ENCODE measurements around the gene PAPOLG. TPM values are rescaled to one million over a fixed set of nuclear protein-coding genes. Genes with fewer than 3 reads are reported as not detected.

Gene PAPOLG
- total RNA-seq, 2 donors from 2014 or later, result 23.2 to 34.1 TPM

GRCh38 chr2:60771508-60771907 is 15.4 kb downstream of the PAPOLG start:
- 100% methylated on average over 2 to 3 of the region's 3 CpGs for WGBS, 2 experiments (ENCODE audit: insufficient coverage in 1 of 2, insufficient read length in 1 of 2)
- H3K9me3 ChIP-seq (ENCODE audit: control insufficient read depth, low read length), result no peaks in the 10 kb centered on the region
- H3K27ac Mint-ChIP-seq, result no peak overlapping the region
- DNase-seq, result no peak
- peaks cover 5% of the 10 kb centered on the region for H3K4me1 Mint-ChIP-seq
- H3K27me3 ChIP-seq (ENCODE audit: control insufficient read depth, insufficient read depth, low read length, poor library complexity, severe bottlenecking), result no peaks in the 10 kb centered on the region
- no peak overlapping the region for H3K4me3 Mint-ChIP-seq
- no peak overlapping the region for H3K9ac ChIP-seq (ENCODE audit: extremely low read depth, low read length, poor library complexity, severe bottlenecking)
- H3K27me3 Mint-ChIP-seq (ENCODE audit: insufficient read depth), result no peaks in the 10 kb centered on the region
- no peaks in the 10 kb centered on the region for H3K4me1 ChIP-seq (ENCODE audit: control insufficient read depth, insufficient read depth, low read length)
- H3K36me3 ChIP-seq (ENCODE audit: control insufficient read depth, insufficient read depth, low read length), result peaks cover 94% of the 10 kb centered on the region
- H3K36me3 Mint-ChIP-seq (ENCODE audit: low read depth), result peaks cover 69% of the 10 kb centered on the region
- no peak overlapping the region for H3K4me3 ChIP-seq (ENCODE audit: low read length)
- TF ChIP-seq CTCF (conservative IDR thresholded peaks at IDR 0.05), result no peak
- no peaks in the 10 kb centered on the region for H3K9me3 Mint-ChIP-seq
- H3K27ac ChIP-seq (ENCODE audit: low read depth, low read length), result no peak overlapping the region

- DNase-seq, result no peak
- Mint-ChIP-seq H3K27ac (no peak overlapping the region), H3K36me3 (ENCODE audit: low read depth) (peaks cover 76% of the 10 kb centered on the region), H3K27me3 (ENCODE audit: insufficient read depth) (no peaks in the 10 kb centered on the region), H3K4me1 (no peaks in the 10 kb centered on the region), H3K4me3 (no peak overlapping the region), H3K9me3 (no peaks in the 10 kb centered on the region)
- H3K9ac ChIP-seq (ENCODE audit: extremely low read depth, low read length, poor library complexity, severe bottlenecking), result no peak overlapping the region
- no peak for TF ChIP-seq CTCF (conservative IDR thresholded peaks at IDR 0.05)
- H3K4me3 ChIP-seq (ENCODE audit: low read length), result no peak overlapping the region
- no peaks in the 10 kb centered on the region for H3K27me3 ChIP-seq (ENCODE audit: control insufficient read depth, insufficient read depth, low read length, poor library complexity, severe bottlenecking)
- H3K36me3 ChIP-seq (ENCODE audit: control insufficient read depth, insufficient read depth, low read length), result peaks cover 89% of the 10 kb centered on the region
- no peaks in the 10 kb centered on the region for H3K9me3 ChIP-seq (ENCODE audit: control insufficient read depth, low read length)
- 90 to 100% methylated on average over 1 to 2 of the region's 2 CpGs for WGBS, 2 experiments (ENCODE audit: insufficient coverage in 1 of 2, insufficient read length in 1 of 2)
- H3K27ac ChIP-seq (ENCODE audit: low read depth, low read length), result no peak overlapping the region
- no peaks in the 10 kb centered on the region for H3K4me1 ChIP-seq (ENCODE audit: control insufficient read depth, insufficient read depth, low read length)
These were observed 19.1 kb downstream of the PAPOLG start for GRCh38 chr2:60775048-60775639.

- Histone ChIP-seq H3K4me3 (ENCODE audit: low read length) (no peak overlapping the region), H3K4me1 (ENCODE audit: control insufficient read depth, insufficient read depth, low read length) (no peaks in the 10 kb centered on the region), H3K27ac (ENCODE audit: low read depth, low read length) (no peak overlapping the region), H3K9ac (ENCODE audit: extremely low read depth, low read length, poor library complexity, severe bottlenecking) (no peak overlapping the region), H3K27me3 (ENCODE audit: control insufficient read depth, insufficient read depth, low read length, poor library complexity, severe bottlenecking) (no peaks in the 10 kb centered on the region), H3K9me3 (ENCODE audit: control insufficient read depth, low read length) (no peaks in the 10 kb centered on the region), H3K36me3 (ENCODE audit: control insufficient read depth, insufficient read depth, low read length) (peaks cover 83% of the 10 kb centered on the region)
- no peak overlapping the region for H3K27ac Mint-ChIP-seq
- TF ChIP-seq CTCF (conservative IDR thresholded peaks at IDR 0.05), result no peak
- H3K36me3 Mint-ChIP-seq (ENCODE audit: low read depth), result peaks cover 69% of the 10 kb centered on the region
- no peaks in the 10 kb centered on the region for H3K4me1 Mint-ChIP-seq
- H3K9me3 Mint-ChIP-seq, result no peaks in the 10 kb centered on the region
- no peak for DNase-seq
- no peaks in the 10 kb centered on the region for H3K27me3 Mint-ChIP-seq (ENCODE audit: insufficient read depth)
- no peak overlapping the region for H3K4me3 Mint-ChIP-seq
- 98% methylated on average over 3 of the region's 3 CpGs; no CpG with 5 or more reads in 1 of the 2 experiments for WGBS, 2 experiments (ENCODE audit: insufficient coverage in 1 of 2, insufficient read length in 1 of 2)
These were observed 22.3 kb downstream of the PAPOLG start for GRCh38 chr2:60778352-60778751.
